HCT116 (cell line): ENCODE data around the gene UBE2J2. TPM values are rescaled to one million over a fixed set of nuclear protein-coding genes. Genes with fewer than 3 reads are reported as not detected.
A peak's percentile ranks its signal among the peaks of the same experiment; 100 is the strongest.

Source experiments
- ATAC-seq: fragments of 200-7000 bp; cut with Tn5 transposase; 2 replicates; pipeline ENCODE4 v1.9.1; 2020; ENCODE audit warnings: mild to moderate bottlenecking, moderate library complexity
- BruUV-seq: library from RNA; stranded (reverse); fragments of 400-500 nt; replicated peaks from 2 replicates; lab custom pipeline; 2021; lab: Mats Ljungman, UMichigan
- CTCF ChIA-PET: fragments of 300-600 bp; sonication (Branson Sonifier 250); formaldehyde crosslinking; loops from one replicate; lab custom pipeline; 2021; ENCODE audit warnings: antibody characterized with exemption; lab: Charles Lee
- POLR2A ChIA-PET: fragments of 300-600, 350-600 bp; sonication (Branson Sonifier 250); formaldehyde crosslinking; loops from one replicate; lab custom pipeline; 2021; ENCODE audit warnings: antibody characterized with exemption; lab: Charles Lee
- RAD21 ChIA-PET, 2 experiments: fragments of 300-600 bp; sonication (Branson Sonifier 250); formaldehyde crosslinking; loops; one replicate each; lab custom pipeline; 2023; ENCODE audit warnings: low total read pairs in 2 of 2; ENCODE audit not compliant: uncharacterized antibody in 2 of 2, unreplicated experiment in 2 of 2, low non-redundant PET in 1 of 2; lab: Charles Lee
- DNase-seq: peaks from one replicate; pipeline ENCODE4 v3.0.0-alpha.2; 2010; ENCODE audit warnings: low read depth, low spot score
- H2AFZ ChIP-seq: fragments of 200-600 bp; shearing (Covaris generic), sonication (generic); 2 replicates; pipeline ENCODE4 v1.6.1; 2017; ENCODE audit warnings: low read depth, mixed run types, mixed read lengths, antibody characterized with exemption, low read length; ENCODE audit not compliant: poor library complexity, severe bottlenecking
- H3K27ac ChIP-seq: 2 replicates; pipeline ENCODE4 v1.5.1; 2012; ENCODE audit warnings: low read depth, low read length
- H3K27me3 ChIP-seq: fragments of 200-600 bp; sonication (generic); 2 replicates; pipeline ENCODE4 v1.6.1; 2016; ENCODE audit warnings: mixed run types, low read length, mixed read lengths; ENCODE audit not compliant: insufficient read depth
- H3K36me3 ChIP-seq, 2 experiments: fragments of 200-500 bp in 1 of 2; fragments of 200-600 bp in 1 of 2; sonication (Bioruptor generic) in 1 of 2; sonication (generic) in 1 of 2; 2 replicates each; pipeline versions ENCODE4 v1.5.1 to v1.6.1; 2014 to 2016; ENCODE audit warnings: low read length in 2 of 2, inconsistent platforms in 1 of 2, mixed read lengths in 1 of 2, mixed run types in 1 of 2; ENCODE audit not compliant: insufficient read depth in 2 of 2, control insufficient read depth in 1 of 2
- H3K4me1 ChIP-seq, 2 experiments: fragments of 200-600 bp in 1 of 2; sonication (generic) in 1 of 2; 2 replicates each; pipeline versions ENCODE4 v1.5.1 to v1.6.1; 2012 to 2017; ENCODE audit warnings: low read length in 2 of 2, inconsistent platforms in 1 of 2, mild to moderate bottlenecking in 1 of 2, mixed read lengths in 1 of 2, mixed run types in 1 of 2, moderate library complexity in 1 of 2; ENCODE audit not compliant: insufficient read depth in 2 of 2, control insufficient read depth in 1 of 2
- H3K4me2 ChIP-seq: fragments of 200-600 bp; sonication (generic); 2 replicates; pipeline ENCODE4 v1.6.1; 2017; ENCODE audit warnings: mixed run types, low read length, mixed read lengths
- H3K4me3 ChIP-seq, 2 experiments: fragments of 200-600 bp in 1 of 2; sonication (generic) in 1 of 2; replicated peaks in 1 of 2; 2 replicates each; pipeline ENCODE4 v1.5.1; 2011 to 2016; ENCODE audit warnings: low read length in 2 of 2, control low read depth in 1 of 2, low read depth in 1 of 2, mild to moderate bottlenecking in 1 of 2, mixed read lengths in 1 of 2, mixed run types in 1 of 2
- H3K79me2 ChIP-seq: fragments of 200-600 bp; sonication (generic); 2 replicates; pipeline ENCODE4 v1.6.1; 2017; ENCODE audit warnings: mild to moderate bottlenecking, mixed run types, low read length, moderate library complexity, mixed read lengths; ENCODE audit not compliant: insufficient read depth
- H3K9ac ChIP-seq: fragments of 200-600 bp; sonication (generic); 2 replicates; pipeline ENCODE4 v1.6.1; 2016; ENCODE audit warnings: low read length, mixed read lengths
- H3K9me2 ChIP-seq: fragments of 200-600 bp; sonication (generic), shearing (Covaris generic); 2 replicates; pipeline ENCODE4 v1.6.1; 2017; ENCODE audit warnings: mixed run types, mild to moderate bottlenecking, moderate library complexity; ENCODE audit not compliant: insufficient read depth
- H3K9me3 ChIP-seq, 2 experiments: fragments of 200-500 bp in 1 of 2; fragments of 200-600 bp in 1 of 2; sonication (Bioruptor generic) in 1 of 2; sonication (generic) in 1 of 2; 2 replicates each; pipeline ENCODE4 v1.6.1; 2014 to 2017; ENCODE audit warnings: low read length in 2 of 2, mixed read lengths in 2 of 2, inconsistent platforms in 1 of 2, low read depth in 1 of 2, mild to moderate bottlenecking in 1 of 2, mixed run types in 1 of 2, moderate library complexity in 1 of 2; ENCODE audit not compliant: control insufficient read depth in 1 of 2, insufficient read depth in 1 of 2
- H4K20me1 ChIP-seq: fragments of 200-600 bp; sonication (generic), shearing (Covaris generic); 2 replicates; pipeline ENCODE4 v1.6.1; 2017; ENCODE audit warnings: mixed run types, mild to moderate bottlenecking, moderate library complexity; ENCODE audit not compliant: insufficient read depth
- CTCF ChIP-seq, 3 experiments: fragments of 200-600 bp in 1 of 3; sonication (generic) in 1 of 3; IDR thresholded peaks in 2 of 3; conservative IDR thresholded peaks in 1 of 3; 2 replicates each; pipeline ENCODE4 v1.5.1; 2012 to 2017; ENCODE audit warnings: low read depth in 2 of 3, low read length in 2 of 3, antibody characterized with exemption in 1 of 3, borderline replicate concordance in 1 of 3, control low read depth in 1 of 3, mild to moderate bottlenecking in 1 of 3, mixed read lengths in 1 of 3, mixed run types in 1 of 3, moderate library complexity in 1 of 3; ENCODE audit not compliant: insufficient read depth in 1 of 3
- EZH2phosphoT487 ChIP-seq: fragments of 200-600 bp; IDR thresholded peaks from 2 replicates; pipeline ENCODE4 v1.6.1; 2018; ENCODE audit warnings: antibody characterized with exemption, borderline replicate concordance
- RAD21 ChIP-seq: IDR thresholded peaks from 2 replicates; pipeline ENCODE4 v1.6.1; 2012; ENCODE audit warnings: low read depth, mild to moderate bottlenecking
- intact Hi-C: fragments of 100-400 bp; cut with micrococcal nuclease; formaldehyde crosslinking; loops from 2 replicates; pipeline ENCODE4 v1.10.0; 2022
- total RNA-seq: library from RNA; stranded (reverse); gene quantifications from one replicate; pipeline ENCODE4 v1.2.1, GENCODE V29; 2021; ENCODE audit not compliant: unreplicated experiment

UBE2J2 gene
- total RNA-seq, 1 experiment from 2014 or later = 67.7 TPM

DNA sequence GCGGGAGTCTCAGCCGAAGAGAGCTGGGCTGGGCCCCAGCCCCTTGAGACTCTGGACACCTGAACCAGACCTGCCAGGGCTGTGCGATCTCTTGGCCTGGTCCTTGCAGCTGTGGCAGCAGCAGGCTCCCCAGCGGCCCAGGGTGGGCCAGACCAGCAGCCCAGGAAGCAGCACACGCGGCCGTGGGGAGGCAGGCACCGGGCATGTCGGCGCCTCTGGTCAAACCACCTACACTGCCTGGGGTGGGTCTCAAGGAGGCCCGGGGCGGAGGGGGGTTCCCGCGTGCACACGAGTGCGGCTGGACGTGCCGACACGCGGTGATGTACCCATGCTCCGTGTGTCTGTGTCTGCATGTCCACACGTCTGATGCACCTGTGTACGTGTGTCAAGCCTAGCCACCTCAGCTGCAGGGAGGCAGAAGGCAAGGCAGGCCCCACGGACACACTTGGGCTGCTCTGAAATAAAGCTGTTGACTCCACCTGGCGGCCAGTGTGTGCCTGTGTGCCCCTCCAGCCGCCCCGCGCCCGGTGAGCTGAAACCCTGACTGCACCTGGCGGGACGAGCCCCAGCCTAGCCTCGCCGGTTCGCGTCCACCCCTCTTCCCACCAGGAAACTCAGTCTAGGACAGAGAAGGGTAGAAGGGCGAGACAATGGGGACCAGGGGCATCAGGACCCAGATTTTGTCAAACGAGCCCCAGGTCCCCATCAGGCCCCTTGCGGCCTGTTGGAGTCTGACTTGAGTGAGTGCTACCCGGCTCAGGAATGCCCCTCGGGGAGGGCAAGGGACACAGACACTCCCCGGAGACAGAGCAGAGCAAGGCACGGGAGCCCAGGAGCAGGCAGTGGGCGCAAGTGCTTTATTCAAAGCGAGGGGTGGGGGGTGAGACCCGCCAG, 18.1 kb upstream of the UBE2J2 start:
- Histone ChIP-seq H3K36me3 (no peaks in the 10 kb centered on the region), H3K4me1 (peaks cover 14 to 34% of the 10 kb centered on the region in 2 experiments), H2AFZ (no peak overlapping the region), H3K79me2 (no peaks in the 10 kb centered on the region), H3K9ac (no peak overlapping the region), H3K9me3 (no peaks in the 10 kb centered on the region), H4K20me1 (no peaks in the 10 kb centered on the region), H3K27ac (peak overlapping the region; percentile 45; the same call in 1 of the 2 replicates), H3K4me3 (no peak overlapping the region), H3K4me2 (peak overlapping the region; percentile 47), H3K27me3 (no peaks in the 10 kb centered on the region), H3K9me2 (no peaks in the 10 kb centered on the region)
- ATAC-seq = peak; percentile 75
- ChIA-PET POLR2A (no interaction called here), RAD21 (interaction anchor here (0.7 to 1.5 kb wide), 5 partner anchors 13 to 170 kb away, joined by 3 to 7 read pairs (median 3); partner anchors contain the start of gene UBE2J2 (in 1 of the 2)), CTCF (interaction anchor here (0.7 to 2.8 kb wide), 16 partner anchors 8 to 352 kb away, joined by 3 to 30 read pairs (median 4); partner anchors contain the start of gene CCNL2)
- no peak for DNase-seq
- intact Hi-C loops = loop anchor here (2.0 kb wide), 2 partner anchors 169 to 307 kb away; no protein-coding TSS in a partner anchor
- TF ChIP-seq EZH2phosphoT487 (no peak), CTCF (IDR thresholded peaks at IDR 0.05 in 2 of 3, conservative IDR thresholded peaks at IDR 0.05 in 1 of 3; ENCODE audit: borderline replicate concordance in 1 of 3, insufficient read depth in 1 of 3, low read depth in 2 of 3, low read length in 2 of 3) (peak; percentile 65 to 72 (median 72)), RAD21 (peak; percentile 86)
- no TSS peak for BruUV-seq
